Measurements from ENCODE around the gene CERKL. TPM values are rescaled to one million over a fixed set of nuclear protein-coding genes. Genes with fewer than 3 reads are reported as not detected.

CERKL gene
- total RNA-seq, 2 donors from 2014 or later = 0.07 TPM; not detected in 1

DNA sequence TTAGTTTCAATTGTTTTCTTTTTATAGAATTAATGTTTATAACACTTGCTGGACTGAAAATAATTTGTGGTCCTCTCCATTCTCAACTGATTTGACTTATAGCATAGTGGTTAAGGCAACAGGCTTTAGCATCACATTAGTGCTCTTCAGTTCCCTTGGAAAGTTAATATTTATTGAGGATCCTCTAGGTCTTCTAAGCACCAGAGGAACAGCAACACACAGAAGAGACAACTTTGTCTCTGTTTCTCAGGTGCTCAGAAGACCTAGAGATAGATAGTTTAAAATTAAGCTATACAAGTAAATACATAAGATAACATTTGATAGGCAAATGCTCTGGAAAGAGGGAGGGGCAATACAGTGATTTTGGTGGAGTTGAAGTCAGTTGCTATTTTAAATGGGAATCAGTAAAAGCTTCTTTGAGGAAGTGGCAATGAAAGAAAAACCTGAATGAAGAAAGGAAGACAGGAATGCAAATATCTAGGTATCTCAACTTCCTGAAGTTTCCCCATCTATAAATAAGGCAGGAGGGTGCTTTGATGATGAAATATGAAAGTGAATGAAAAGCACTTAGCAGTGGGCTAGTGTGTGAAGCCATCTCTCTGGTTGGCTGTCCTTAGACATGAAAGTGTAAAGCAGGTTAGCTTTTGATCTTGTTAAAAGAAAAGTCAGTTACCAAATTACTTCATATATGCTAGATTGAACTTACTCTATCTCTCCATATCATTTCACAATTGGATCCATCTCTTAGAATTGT, 15.5 kb upstream of the CERKL start:
- H3K9me3 Mint-ChIP-seq = no peaks in the 10 kb centered on the region
- H3K27ac Mint-ChIP-seq = no peak overlapping the region
- no peak for ATAC-seq (replicated peaks in 1 of 2)
- no peaks in the 10 kb centered on the region for H3K36me3 Mint-ChIP-seq (ENCODE audit: insufficient read depth in 2 of 2)
- DNase-seq = no peak
- peaks cover 49% of the 10 kb centered on the region for H3K27me3 Mint-ChIP-seq (ENCODE audit: low read depth)
- H3K4me1 Mint-ChIP-seq (ENCODE audit: low read depth) = peaks cover 8% of the 10 kb centered on the region
- H3K4me3 Mint-ChIP-seq = no peak overlapping the region

DNA sequence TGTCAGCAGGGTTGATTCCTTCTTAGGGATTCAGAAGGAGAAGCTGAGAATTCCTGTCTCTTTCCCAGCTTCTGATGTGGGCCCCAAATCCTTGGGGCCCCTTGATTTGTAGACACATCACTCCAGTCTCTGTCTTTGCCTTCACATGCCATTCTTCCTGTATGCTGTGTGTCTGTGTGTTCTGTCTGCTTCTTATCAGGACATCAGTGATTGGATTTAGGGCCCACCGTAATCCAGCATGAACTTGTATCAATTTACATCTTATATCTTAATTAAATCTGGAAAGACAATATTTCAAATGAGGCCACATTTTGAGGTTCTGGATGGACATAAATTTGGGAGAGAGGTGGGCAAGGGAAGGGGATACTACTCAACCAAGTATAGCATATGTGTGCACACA, 13.7 kb upstream of the CERKL start:
- peaks cover 8% of the 10 kb centered on the region for H3K4me1 Mint-ChIP-seq (ENCODE audit: low read depth)
- H3K27me3 Mint-ChIP-seq (ENCODE audit: low read depth) = peaks cover 37% of the 10 kb centered on the region
- H3K9me3 Mint-ChIP-seq = peaks cover 2 to 5% of the 10 kb centered on the region in 2 donors
- H3K36me3 Mint-ChIP-seq (ENCODE audit: insufficient read depth in 2 of 2) = peaks cover 2 to 5% of the 10 kb centered on the region in 2 donors
- ATAC-seq (replicated peaks in 1 of 2) = no peak
- DNase-seq = no peak
- no peak overlapping the region for H3K4me3 Mint-ChIP-seq
- H3K27ac Mint-ChIP-seq = no peak overlapping the region

- H3K27ac Mint-ChIP-seq = no peak overlapping the region
- DNase-seq (no peak), ATAC-seq (replicated peaks in 1 of 2) (no peak)
- H3K36me3 Mint-ChIP-seq (ENCODE audit: insufficient read depth in 2 of 2) = peaks cover 4 to 5% of the 10 kb centered on the region in 2 donors
- H3K4me3 Mint-ChIP-seq = no peak overlapping the region
- H3K4me1 Mint-ChIP-seq (ENCODE audit: low read depth) = peaks cover under 1% of the 10 kb centered on the region
- H3K9me3 Mint-ChIP-seq = peaks cover 2 to 5% of the 10 kb centered on the region in 2 donors
- H3K27me3 Mint-ChIP-seq (ENCODE audit: low read depth) = peaks cover 28% of the 10 kb centered on the region
Measured at GRCh38 chr2:181667234-181667633, 10.3 kb upstream of the CERKL start.

- ATAC-seq (replicated peaks in 1 of 2) (no peak), DNase-seq (no peak)
- H3K27me3 Mint-ChIP-seq (ENCODE audit: low read depth) = peaks cover 32% of the 10 kb centered on the region
- no peak overlapping the region for H3K4me3 Mint-ChIP-seq
- peaks cover 4 to 5% of the 10 kb centered on the region in 2 donors for H3K36me3 Mint-ChIP-seq (ENCODE audit: insufficient read depth in 2 of 2)
- H3K4me1 Mint-ChIP-seq (ENCODE audit: low read depth) = no peaks in the 10 kb centered on the region
- H3K27ac Mint-ChIP-seq = no peak overlapping the region
- H3K9me3 Mint-ChIP-seq = peaks cover 2 to 5% of the 10 kb centered on the region in 2 donors
Measured at GRCh38 chr2:181662287-181662686, 5.4 kb upstream of the CERKL start.

DNA sequence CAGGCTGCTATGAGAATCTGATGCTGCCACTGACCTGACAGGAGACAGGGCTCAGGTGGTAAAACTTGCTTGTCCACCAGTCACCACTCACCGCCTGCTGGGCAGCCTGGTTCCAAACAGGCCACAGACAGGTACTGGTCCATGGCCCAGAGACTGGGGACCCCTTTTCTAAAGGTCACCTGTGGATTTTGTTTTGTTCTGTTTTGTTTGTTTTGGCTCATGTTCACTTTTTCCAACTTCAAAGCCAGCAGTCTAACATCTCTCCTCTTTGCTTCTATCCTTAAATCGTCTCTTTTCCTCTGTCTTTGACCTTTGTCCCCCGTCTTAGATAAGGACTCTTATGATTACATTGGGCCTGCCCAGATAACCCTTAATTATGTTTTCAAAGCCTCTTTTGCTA, 3.3 kb upstream of the CERKL start:
- Mint-ChIP-seq H3K27ac (no peak overlapping the region), H3K9me3 (no peaks in the 10 kb centered on the region), H3K36me3 (ENCODE audit: insufficient read depth in 2 of 2) (no peaks in the 10 kb centered on the region), H3K4me1 (ENCODE audit: low read depth) (peaks cover 6% of the 10 kb centered on the region), H3K4me3 (no peak overlapping the region), H3K27me3 (ENCODE audit: low read depth) (peaks cover 49% of the 10 kb centered on the region)
- DNase-seq (no peak), ATAC-seq (replicated peaks in 1 of 2) (no peak)

GRCh38 chr2:181658444-181658843, 1.5 kb upstream of the CERKL start:
- peaks cover 62% of the 10 kb centered on the region for H3K27me3 Mint-ChIP-seq (ENCODE audit: low read depth)

DNA sequence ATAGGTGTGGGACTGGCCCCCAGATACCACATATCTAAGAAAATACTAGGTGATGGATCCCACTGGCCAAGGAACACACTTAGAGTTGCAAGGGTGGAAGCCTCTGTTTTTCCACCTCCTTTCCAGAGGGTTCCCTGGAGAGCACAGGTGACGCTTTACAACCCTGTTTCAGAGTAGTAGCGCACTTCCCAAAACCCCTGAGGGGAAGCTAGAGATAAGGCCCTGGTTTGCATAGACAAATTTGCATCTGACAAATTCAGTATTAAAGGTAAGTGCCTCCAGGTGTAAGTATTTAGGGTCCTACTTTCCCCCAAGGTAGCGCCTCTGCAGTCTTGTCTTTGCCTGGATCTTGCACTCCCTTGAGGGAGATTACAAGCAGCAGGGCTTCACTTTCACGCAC, 474 bp upstream of the CERKL start:
- H3K27ac Mint-ChIP-seq = no peak overlapping the region
- ATAC-seq (replicated peaks in 1 of 2) (no peak), DNase-seq (no peak)
- no peaks in the 10 kb centered on the region for H3K36me3 Mint-ChIP-seq (ENCODE audit: insufficient read depth in 2 of 2)
- H3K4me1 Mint-ChIP-seq (ENCODE audit: low read depth) = peaks cover 6% of the 10 kb centered on the region
- peaks cover 69% of the 10 kb centered on the region for H3K27me3 Mint-ChIP-seq (ENCODE audit: low read depth)
- H3K4me3 Mint-ChIP-seq = peak overlapping the region; percentile 64 to 85
- no peaks in the 10 kb centered on the region for H3K9me3 Mint-ChIP-seq

More at GRCh38 chr2:181658444-181658843, 1.5 kb upstream of the CERKL start:
- Mint-ChIP-seq H3K9me3 (no peaks in the 10 kb centered on the region), H3K36me3 (ENCODE audit: insufficient read depth in 2 of 2) (no peaks in the 10 kb centered on the region), H3K4me3 (no peak overlapping the region), H3K27ac (no peak overlapping the region), H3K4me1 (ENCODE audit: low read depth) (peaks cover 6% of the 10 kb centered on the region)
- ATAC-seq (replicated peaks in 1 of 2) = no peak
- no peak for DNase-seq

GRCh38 chr2:181655519-181655918, 1.4 kb downstream of the CERKL start:
- peak overlapping the region in 1 of 2 donors; percentile 85 for H3K4me3 Mint-ChIP-seq
- H3K36me3 Mint-ChIP-seq (ENCODE audit: insufficient read depth in 2 of 2) = no peaks in the 10 kb centered on the region
- H3K27me3 Mint-ChIP-seq (ENCODE audit: low read depth) = peaks cover 67% of the 10 kb centered on the region
- no peak for ATAC-seq (replicated peaks in 1 of 2)
- H3K4me1 Mint-ChIP-seq (ENCODE audit: low read depth) = peaks cover 6% of the 10 kb centered on the region
- H3K9me3 Mint-ChIP-seq = no peaks in the 10 kb centered on the region
- DNase-seq = no peak
- no peak overlapping the region for H3K27ac Mint-ChIP-seq

DNA sequence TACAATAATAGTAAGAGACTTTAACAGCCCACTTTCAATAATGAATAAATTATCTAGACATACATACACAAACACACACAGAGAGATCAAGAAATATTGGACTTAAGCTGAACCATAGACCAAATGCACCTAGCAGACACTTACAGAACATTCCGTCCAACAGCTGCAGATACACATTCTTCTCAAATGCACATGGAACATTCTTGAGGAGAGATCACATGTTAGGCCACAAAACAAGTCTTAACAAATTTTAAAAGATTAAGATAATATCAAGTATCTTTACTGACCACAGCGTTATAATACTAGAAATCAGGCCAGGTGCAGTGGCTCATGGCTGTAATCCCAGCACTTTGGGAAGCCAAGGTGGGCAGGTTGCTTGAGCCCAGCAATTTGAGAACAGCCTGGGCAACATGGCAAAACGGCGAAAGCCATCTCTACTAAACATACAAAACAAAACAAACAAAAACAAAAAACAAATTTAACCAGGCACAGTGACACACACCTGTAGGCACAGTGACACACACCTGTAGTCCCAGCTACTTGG, 7.4 kb downstream of the CERKL start:
- H3K36me3 Mint-ChIP-seq (ENCODE audit: insufficient read depth in 2 of 2) = no peaks in the 10 kb centered on the region
- H3K9me3 Mint-ChIP-seq = no peaks in the 10 kb centered on the region
- no peak for ATAC-seq (replicated peaks in 1 of 2)
- H3K27me3 Mint-ChIP-seq (ENCODE audit: low read depth) = peaks cover 24% of the 10 kb centered on the region
- no peak overlapping the region for H3K4me3 Mint-ChIP-seq
- H3K4me1 Mint-ChIP-seq (ENCODE audit: low read depth) = no peaks in the 10 kb centered on the region
- DNase-seq = no peak
- H3K27ac Mint-ChIP-seq = no peak overlapping the region

GRCh38 chr2:181648478-181649155, 8.3 kb downstream of the CERKL start:
- Mint-ChIP-seq H3K4me1 (ENCODE audit: low read depth) (no peaks in the 10 kb centered on the region), H3K9me3 (no peaks in the 10 kb centered on the region), H3K4me3 (no peak overlapping the region), H3K27me3 (ENCODE audit: low read depth) (peaks cover 19% of the 10 kb centered on the region), H3K27ac (no peak overlapping the region), H3K36me3 (ENCODE audit: insufficient read depth in 2 of 2) (no peaks in the 10 kb centered on the region)
- ATAC-seq (replicated peaks in 1 of 2) (no peak), DNase-seq (no peak)

DNA sequence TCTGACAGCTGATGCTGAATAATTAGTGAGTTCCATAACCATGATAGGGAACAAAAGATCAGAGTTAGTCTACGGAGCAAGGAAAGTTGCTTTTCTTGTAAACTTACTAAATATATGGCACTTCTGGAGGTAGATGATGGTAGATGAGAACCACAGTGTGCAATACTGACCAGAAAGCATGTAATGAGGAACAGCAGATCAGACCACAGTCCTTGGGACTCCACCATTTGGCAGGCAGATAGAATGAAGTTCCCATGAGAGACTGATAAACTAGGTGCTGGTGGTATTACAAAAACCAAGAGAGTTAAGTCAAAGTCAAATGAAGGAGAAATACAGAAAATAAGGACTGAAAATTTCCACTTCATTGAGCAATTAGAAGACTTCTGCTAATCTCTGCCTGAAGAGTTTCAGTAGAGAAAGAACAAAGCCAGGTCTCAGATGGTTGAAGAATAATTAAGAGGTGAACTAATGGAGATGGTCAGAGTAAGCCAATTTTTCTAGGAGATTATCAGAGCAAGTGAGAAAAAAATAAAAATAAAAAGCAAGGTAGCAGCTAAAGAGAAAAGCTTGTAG, 10.4 kb downstream of the CERKL start:
- DNase-seq (no peak), ATAC-seq (replicated peaks in 1 of 2) (no peak)
- Mint-ChIP-seq H3K9me3 (no peaks in the 10 kb centered on the region), H3K4me3 (no peak overlapping the region), H3K27ac (no peak overlapping the region), H3K36me3 (ENCODE audit: insufficient read depth in 2 of 2) (no peaks in the 10 kb centered on the region), H3K27me3 (ENCODE audit: low read depth) (peaks cover 10% of the 10 kb centered on the region), H3K4me1 (ENCODE audit: low read depth) (no peaks in the 10 kb centered on the region)

DNA sequence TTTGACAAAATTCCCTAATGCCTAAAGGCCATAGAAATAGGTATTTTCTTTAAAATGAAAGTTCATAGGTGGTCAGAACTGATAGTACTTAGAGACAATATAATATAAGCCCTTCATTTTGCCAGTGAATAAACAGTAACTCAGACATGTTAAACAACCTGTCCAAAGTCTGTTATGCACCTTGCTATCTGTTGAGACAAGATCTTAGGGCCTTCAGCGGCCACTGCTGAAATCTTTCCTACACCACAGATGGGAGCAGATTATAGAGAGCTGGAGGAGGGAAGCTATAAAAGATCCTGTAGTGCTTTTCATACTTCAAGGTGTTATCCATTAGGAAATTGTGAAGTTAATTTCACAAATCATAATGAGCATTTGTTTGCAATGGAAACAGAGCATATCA, 13.8 kb downstream of the CERKL start:
- Mint-ChIP-seq H3K27me3 (ENCODE audit: low read depth) (peaks cover 10% of the 10 kb centered on the region), H3K9me3 (no peaks in the 10 kb centered on the region), H3K36me3 (ENCODE audit: insufficient read depth in 2 of 2) (no peaks in the 10 kb centered on the region), H3K4me1 (ENCODE audit: low read depth) (no peaks in the 10 kb centered on the region), H3K4me3 (no peak overlapping the region), H3K27ac (no peak overlapping the region)
- ATAC-seq (replicated peaks in 1 of 2) (no peak), DNase-seq (no peak)

GRCh38 chr2:181642086-181642485, 14.8 kb downstream of the CERKL start:
- no peak for ATAC-seq (replicated peaks in 1 of 2)
- no peaks in the 10 kb centered on the region for H3K36me3 Mint-ChIP-seq (ENCODE audit: insufficient read depth in 2 of 2)
- no peak overlapping the region for H3K4me3 Mint-ChIP-seq
- no peak overlapping the region for H3K27ac Mint-ChIP-seq
- peaks cover 10% of the 10 kb centered on the region for H3K27me3 Mint-ChIP-seq (ENCODE audit: low read depth)
- no peaks in the 10 kb centered on the region for H3K4me1 Mint-ChIP-seq (ENCODE audit: low read depth)
- DNase-seq = no peak
- no peaks in the 10 kb centered on the region for H3K9me3 Mint-ChIP-seq
